K562 (cell line): ENCODE measurements around the gene IL10. TPM values are rescaled to one million over a fixed set of nuclear protein-coding genes. Genes with fewer than 3 reads are reported as not detected.

ENCODE experiments used
- ELF1 ChIP-seq: fragments of 200-800 bp; sonication (Bioruptor generic); IDR thresholded peaks from 2 replicates; pipeline ENCODE4 v1.6.1; 2016; ENCODE audit warnings: missing genetic modification characterization, missing compliant biosample characterization
- MYC ChIP-seq, 2 experiments: fragments of 250-450 bp in 1 of 2; sonication (Bioruptor Pico) in 1 of 2; IDR thresholded peaks; 2 replicates each; pipeline versions ENCODE4 v1.5.1 to v1.6.1; 2012 to 2021; ENCODE audit warnings: low read depth in 2 of 2, borderline replicate concordance in 1 of 2, improper control_type of control experiment in 1 of 2, low read length in 1 of 2, mild to moderate bottlenecking in 1 of 2, moderate library complexity in 1 of 2
- NCOR1 ChIP-seq: fragments of 450-650 bp; IDR thresholded peaks from 2 replicates; pipeline ENCODE4 v1.6.1; 2016; ENCODE audit warnings: mild to moderate bottlenecking, moderate library complexity
- TRIM24 ChIP-seq, 2 experiments: fragments of 450-650 bp; IDR thresholded peaks; 2 replicates each; pipeline ENCODE4 v1.6.1; 2016
- XRCC5 ChIP-seq: fragments of 200-400 bp; formaldehyde crosslinking; IDR thresholded peaks from 2 replicates; pipeline ENCODE4 v1.6.1; 2017; ENCODE audit warnings: low read depth, mild to moderate bottlenecking, low read length
- ZBTB26 ChIP-seq: fragments of 450-650 bp; formaldehyde crosslinking; IDR thresholded peaks from 2 replicates; pipeline ENCODE4 v1.4.0; 2022; ENCODE audit warnings: missing genetic modification characterization
- ZMIZ1 ChIP-seq, 2 experiments: fragments of 150-350 bp in 1 of 2; IDR thresholded peaks; 2 replicates each; pipeline ENCODE4 v1.6.1; 2012 to 2016; ENCODE audit warnings: low read depth in 2 of 2, low read length in 2 of 2, mild to moderate bottlenecking in 1 of 2, moderate library complexity in 1 of 2
- ZNF311 ChIP-seq: fragments of 250-450 bp; sonication (Bioruptor Pico); IDR thresholded peaks from 2 replicates; pipeline ENCODE4 v1.4.0; 2020; ENCODE audit warnings: mild to moderate bottlenecking, moderate library complexity
- ZNF395 ChIP-seq: fragments of 200-800 bp; sonication (Bioruptor generic); IDR thresholded peaks from 2 replicates; pipeline ENCODE4 v1.6.1; 2017; ENCODE audit warnings: missing genetic modification characterization, missing compliant biosample characterization
- polyA plus RNA-seq, 8 experiments: library from polyadenylated mRNA; depleted of rRNA in 4 of 8; stranded (reverse) in 5 of 8; unstranded in 3 of 8; fragments of >200 nt; fragmentation: Nextera tagmentation in 2 of 8; fragmentation: Illumina TruSeq in 1 of 8; extraction: Ambion mirVana in 2 of 8; extraction: Trizol in 1 of 8; gene quantifications; 2 replicates each; pipeline versions ENCODE4 v1.2.1 to v1.2.3, GENCODE V29; 2011 to 2014; ENCODE audit warnings: inconsistent platforms in 1 of 8, missing spikeins in 1 of 8
- total RNA-seq, 7 experiments: library from RNA; depleted of rRNA in 6 of 7; stranded (reverse); fragments of >200 nt in 6 of 7; fragmentation: Illumina TruSeq in 2 of 7; extraction: Trizol in 2 of 7; gene quantifications; 2 replicates each; pipeline versions ENCODE4 v1.2.1 to v1.2.3, GENCODE V29; 2011 to 2021; ENCODE audit warnings: low replicate concordance in 1 of 7
- TF ChIP-seq, protein P1 (sequence below), 3 experiments: fragments of 200-800 bp in 1 of 3; fragments of 250-450 bp in 1 of 3; fragments of 450-650 bp in 1 of 3; sonication (Bioruptor Pico) in 1 of 3; sonication (Bioruptor generic) in 1 of 3; formaldehyde crosslinking in 1 of 3; IDR thresholded peaks; 2 replicates each; pipeline versions ENCODE4 v1.6.1 to v1.8.0; 2016 to 2022; ENCODE audit warnings: mild to moderate bottlenecking in 2 of 3, missing genetic modification characterization in 2 of 3, missing compliant biosample characterization in 1 of 3, moderate library complexity in 1 of 3
- TF ChIP-seq, protein P2 (sequence below): fragments of 250-450 bp; sonication (Bioruptor Pico); IDR thresholded peaks from 2 replicates; pipeline ENCODE4 v1.9.0; 2021; ENCODE audit warnings: mild to moderate bottlenecking, inconsistent platforms

Gene IL10
- total and polyA plus RNA-seq, 9 of the 15 experiments (the other 6 are each of a cell fraction or from before 2014, with no cell fraction given): 0.29 TPM; not detected in 8

GRCh38 chr1:206816390-206817287, 44.3 kb upstream of the IL10 start (continued):
- no peak for TF ChIP-seq ZNF395 (CRISPR knock-in tag)
- TF ChIP-seq MYC (IDR thresholded peaks at IDR 0.05; ENCODE audit: low read depth, low read length): peak; percentile 47; the same call in 1 of the 2 replicates
- no peak for TF ChIP-seq MYC (CRISPR knock-in tag; IDR thresholded peaks at IDR 0.05; ENCODE audit: borderline replicate concordance, low read depth)
- TF ChIP-seq TRIM24 (IDR thresholded peaks at IDR 0.05): peak in 1 of 2 experiments; percentile 47; a peak in 1 of 4 replicates
- TF ChIP-seq, protein P1, sequence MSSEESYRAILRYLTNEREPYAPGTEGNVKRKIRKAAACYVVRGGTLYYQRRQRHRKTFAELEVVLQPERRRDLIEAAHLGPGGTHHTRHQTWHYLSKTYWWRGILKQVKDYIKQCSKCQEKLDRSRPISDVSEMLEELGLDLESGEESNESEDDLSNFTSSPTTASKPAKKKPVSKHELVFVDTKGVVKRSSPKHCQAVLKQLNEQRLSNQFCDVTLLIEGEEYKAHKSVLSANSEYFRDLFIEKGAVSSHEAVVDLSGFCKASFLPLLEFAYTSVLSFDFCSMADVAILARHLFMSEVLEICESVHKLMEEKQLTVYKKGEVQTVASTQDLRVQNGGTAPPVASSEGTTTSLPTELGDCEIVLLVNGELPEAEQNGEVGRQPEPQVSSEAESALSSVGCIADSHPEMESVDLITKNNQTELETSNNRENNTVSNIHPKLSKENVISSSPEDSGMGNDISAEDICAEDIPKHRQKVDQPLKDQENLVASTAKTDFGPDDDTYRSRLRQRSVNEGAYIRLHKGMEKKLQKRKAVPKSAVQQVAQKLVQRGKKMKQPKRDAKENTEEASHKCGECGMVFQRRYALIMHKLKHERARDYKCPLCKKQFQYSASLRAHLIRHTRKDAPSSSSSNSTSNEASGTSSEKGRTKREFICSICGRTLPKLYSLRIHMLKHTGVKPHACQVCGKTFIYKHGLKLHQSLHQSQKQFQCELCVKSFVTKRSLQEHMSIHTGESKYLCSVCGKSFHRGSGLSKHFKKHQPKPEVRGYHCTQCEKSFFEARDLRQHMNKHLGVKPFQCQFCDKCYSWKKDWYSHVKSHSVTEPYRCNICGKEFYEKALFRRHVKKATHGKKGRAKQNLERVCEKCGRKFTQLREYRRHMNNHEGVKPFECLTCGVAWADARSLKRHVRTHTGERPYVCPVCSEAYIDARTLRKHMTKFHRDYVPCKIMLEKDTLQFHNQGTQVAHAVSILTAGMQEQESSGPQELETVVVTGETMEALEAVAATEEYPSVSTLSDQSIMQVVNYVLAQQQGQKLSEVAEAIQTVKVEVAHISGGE (CRISPR knock-in tag; IDR thresholded peaks at IDR 0.05): peak in 1 of 3 experiments; percentile 45; a peak in 1 of 6 replicates
- TF ChIP-seq ZNF311 (CRISPR knock-in tag): no peak
- TF ChIP-seq NCOR1: 0 out of 2 replicates have a peak, but pooled peaks have one; percentile 8
- no peak; the same call in 1 of the 2 replicates for TF ChIP-seq ELF1 (tag)
- TF ChIP-seq ZBTB26: no peak
- TF ChIP-seq, protein P2, sequence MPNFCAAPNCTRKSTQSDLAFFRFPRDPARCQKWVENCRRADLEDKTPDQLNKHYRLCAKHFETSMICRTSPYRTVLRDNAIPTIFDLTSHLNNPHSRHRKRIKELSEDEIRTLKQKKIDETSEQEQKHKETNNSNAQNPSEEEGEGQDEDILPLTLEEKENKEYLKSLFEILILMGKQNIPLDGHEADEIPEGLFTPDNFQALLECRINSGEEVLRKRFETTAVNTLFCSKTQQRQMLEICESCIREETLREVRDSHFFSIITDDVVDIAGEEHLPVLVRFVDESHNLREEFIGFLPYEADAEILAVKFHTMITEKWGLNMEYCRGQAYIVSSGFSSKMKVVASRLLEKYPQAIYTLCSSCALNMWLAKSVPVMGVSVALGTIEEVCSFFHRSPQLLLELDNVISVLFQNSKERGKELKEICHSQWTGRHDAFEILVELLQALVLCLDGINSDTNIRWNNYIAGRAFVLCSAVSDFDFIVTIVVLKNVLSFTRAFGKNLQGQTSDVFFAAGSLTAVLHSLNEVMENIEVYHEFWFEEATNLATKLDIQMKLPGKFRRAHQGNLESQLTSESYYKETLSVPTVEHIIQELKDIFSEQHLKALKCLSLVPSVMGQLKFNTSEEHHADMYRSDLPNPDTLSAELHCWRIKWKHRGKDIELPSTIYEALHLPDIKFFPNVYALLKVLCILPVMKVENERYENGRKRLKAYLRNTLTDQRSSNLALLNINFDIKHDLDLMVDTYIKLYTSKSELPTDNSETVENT (CRISPR knock-in tag): no peak
- no peak for TF ChIP-seq XRCC5
- peak in 1 of 2 experiments; percentile 67; a peak in 1 of 4 replicates for TF ChIP-seq ZMIZ1 (IDR thresholded peaks at IDR 0.05; ENCODE audit: low read depth in 2 of 2, low read length in 2 of 2)
